ENCODE results near the gene AUTS2. TPM values are rescaled to one million over a fixed set of nuclear protein-coding genes. Genes with fewer than 3 reads are reported as not detected.

AUTS2 gene
- total and polyA plus RNA-seq, 2 experiments from 2014 or later: 32.0 to 91.0 TPM

- no peak for TF ChIP-seq ZNF114 (CRISPR knock-in tag; IDR thresholded peaks at IDR 0.05)
- no peak for TF ChIP-seq ETS1 (IDR thresholded peaks at IDR 0.05)
- TF ChIP-seq STAT1 (IDR thresholded peaks at IDR 0.05; ENCODE audit: unreplicated experiment): no peak
- TF ChIP-seq, protein P1, sequence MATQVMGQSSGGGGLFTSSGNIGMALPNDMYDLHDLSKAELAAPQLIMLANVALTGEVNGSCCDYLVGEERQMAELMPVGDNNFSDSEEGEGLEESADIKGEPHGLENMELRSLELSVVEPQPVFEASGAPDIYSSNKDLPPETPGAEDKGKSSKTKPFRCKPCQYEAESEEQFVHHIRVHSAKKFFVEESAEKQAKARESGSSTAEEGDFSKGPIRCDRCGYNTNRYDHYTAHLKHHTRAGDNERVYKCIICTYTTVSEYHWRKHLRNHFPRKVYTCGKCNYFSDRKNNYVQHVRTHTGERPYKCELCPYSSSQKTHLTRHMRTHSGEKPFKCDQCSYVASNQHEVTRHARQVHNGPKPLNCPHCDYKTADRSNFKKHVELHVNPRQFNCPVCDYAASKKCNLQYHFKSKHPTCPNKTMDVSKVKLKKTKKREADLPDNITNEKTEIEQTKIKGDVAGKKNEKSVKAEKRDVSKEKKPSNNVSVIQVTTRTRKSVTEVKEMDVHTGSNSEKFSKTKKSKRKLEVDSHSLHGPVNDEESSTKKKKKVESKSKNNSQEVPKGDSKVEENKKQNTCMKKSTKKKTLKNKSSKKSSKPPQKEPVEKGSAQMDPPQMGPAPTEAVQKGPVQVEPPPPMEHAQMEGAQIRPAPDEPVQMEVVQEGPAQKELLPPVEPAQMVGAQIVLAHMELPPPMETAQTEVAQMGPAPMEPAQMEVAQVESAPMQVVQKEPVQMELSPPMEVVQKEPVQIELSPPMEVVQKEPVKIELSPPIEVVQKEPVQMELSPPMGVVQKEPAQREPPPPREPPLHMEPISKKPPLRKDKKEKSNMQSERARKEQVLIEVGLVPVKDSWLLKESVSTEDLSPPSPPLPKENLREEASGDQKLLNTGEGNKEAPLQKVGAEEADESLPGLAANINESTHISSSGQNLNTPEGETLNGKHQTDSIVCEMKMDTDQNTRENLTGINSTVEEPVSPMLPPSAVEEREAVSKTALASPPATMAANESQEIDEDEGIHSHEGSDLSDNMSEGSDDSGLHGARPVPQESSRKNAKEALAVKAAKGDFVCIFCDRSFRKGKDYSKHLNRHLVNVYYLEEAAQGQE (IDR thresholded peaks at IDR 0.05; ENCODE audit: unreplicated experiment): no peak
- TF ChIP-seq EZH2 (IDR thresholded peaks at IDR 0.05; ENCODE audit: low read depth, unreplicated experiment): no peak
- TF ChIP-seq, protein P2, sequence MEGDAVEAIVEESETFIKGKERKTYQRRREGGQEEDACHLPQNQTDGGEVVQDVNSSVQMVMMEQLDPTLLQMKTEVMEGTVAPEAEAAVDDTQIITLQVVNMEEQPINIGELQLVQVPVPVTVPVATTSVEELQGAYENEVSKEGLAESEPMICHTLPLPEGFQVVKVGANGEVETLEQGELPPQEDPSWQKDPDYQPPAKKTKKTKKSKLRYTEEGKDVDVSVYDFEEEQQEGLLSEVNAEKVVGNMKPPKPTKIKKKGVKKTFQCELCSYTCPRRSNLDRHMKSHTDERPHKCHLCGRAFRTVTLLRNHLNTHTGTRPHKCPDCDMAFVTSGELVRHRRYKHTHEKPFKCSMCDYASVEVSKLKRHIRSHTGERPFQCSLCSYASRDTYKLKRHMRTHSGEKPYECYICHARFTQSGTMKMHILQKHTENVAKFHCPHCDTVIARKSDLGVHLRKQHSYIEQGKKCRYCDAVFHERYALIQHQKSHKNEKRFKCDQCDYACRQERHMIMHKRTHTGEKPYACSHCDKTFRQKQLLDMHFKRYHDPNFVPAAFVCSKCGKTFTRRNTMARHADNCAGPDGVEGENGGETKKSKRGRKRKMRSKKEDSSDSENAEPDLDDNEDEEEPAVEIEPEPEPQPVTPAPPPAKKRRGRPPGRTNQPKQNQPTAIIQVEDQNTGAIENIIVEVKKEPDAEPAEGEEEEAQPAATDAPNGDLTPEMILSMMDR (conservative IDR thresholded peaks at IDR 0.05; ENCODE audit: low read depth in 2 of 2): no peak
Measured at GRCh38 chr7:70618020-70618551, 1019.8 kb downstream of the AUTS2 start (continued).

DNA sequence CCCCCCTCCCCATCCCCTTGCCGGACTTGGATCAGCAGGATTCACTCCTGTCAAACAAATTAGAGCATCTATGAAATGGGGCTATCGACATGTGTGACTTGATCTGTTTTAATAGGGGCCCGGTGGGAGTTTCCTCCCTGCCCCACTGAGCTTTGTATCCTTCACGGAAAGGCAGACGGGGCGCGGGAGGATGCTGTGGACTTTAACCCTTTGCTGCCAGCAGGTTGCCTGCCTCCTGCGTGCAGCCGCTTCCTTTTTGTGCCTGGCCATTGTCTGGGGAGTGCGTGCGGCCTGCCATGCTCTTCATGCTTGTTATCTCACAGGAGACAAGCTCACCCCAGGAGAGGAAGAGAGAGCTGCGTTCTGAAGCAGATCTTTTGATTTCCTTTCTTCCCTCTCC, 1020.9 kb downstream of the AUTS2 start:
- Histone ChIP-seq H3K79me2 (replicated peaks; ENCODE audit: insufficient read depth) (no peaks in the 10 kb centered on the region), H3K4me2 (peak overlapping the region; percentile 73), H2AFZ (peak overlapping the region; percentile 44), H3F3A (replicated peaks; ENCODE audit: low read depth) (0 out of 2 replicates have a peak, but pooled peaks cover 5% of the 10 kb centered on the region), H3K27ac (ENCODE audit: low read depth) (no peak overlapping the region), H4K20me1 (replicated peaks; ENCODE audit: insufficient read depth) (no peaks in the 10 kb centered on the region), H3K4me3 (peak overlapping the region; percentile 28), H3K4me1 (ENCODE audit: insufficient read depth) (peaks cover 32% of the 10 kb centered on the region), H3K27me3 (ENCODE audit: insufficient read depth) (no peaks in the 10 kb centered on the region), H3K36me3 (ENCODE audit: insufficient read depth) (no peaks in the 10 kb centered on the region; the same call in 1 of the 2 replicates), H3K9me2 (ENCODE audit: insufficient read depth) (peaks cover 4% of the 10 kb centered on the region; the same call in 1 of the 2 replicates)
- ATAC-seq (peak; percentile 67), DNase-seq (ENCODE audit: low spot score) (peak; percentile 55)
- Mint-ChIP-seq H3K36me3 (ENCODE audit: low read depth) (0 out of 3 replicates have a peak, but pooled peaks cover 4% of the 10 kb centered on the region), H3K4me1 (peaks cover 52% of the 10 kb centered on the region), H3K9me3 (no peaks in the 10 kb centered on the region; the same call in 1 of the 3 replicates), H3K27me3 (ENCODE audit: insufficient read depth, low read depth, poor library complexity) (peaks cover 27% of the 10 kb centered on the region), H3K4me3 (peak overlapping the region; percentile 54), H3K27ac (no peak overlapping the region; the same call in 1 of the 2 replicates)
- no peak for TF ChIP-seq POLR2AphosphoS5 (IDR thresholded peaks at IDR 0.05; ENCODE audit: low read depth)
- no peak for TF ChIP-seq EZH2phosphoT487 (IDR thresholded peaks at IDR 0.05; ENCODE audit: unreplicated experiment)
- no peak for TF ChIP-seq EZH2 (IDR thresholded peaks at IDR 0.05; ENCODE audit: low read depth, unreplicated experiment)
- no peak for TF ChIP-seq JUNB (IDR thresholded peaks at IDR 0.05; ENCODE audit: unreplicated experiment)
- no peak for TF ChIP-seq NANOG (IDR thresholded peaks at IDR 0.05; ENCODE audit: borderline replicate concordance)

All from GM23338 (cell line).